Type B pancreatic cell (in vitro differentiated cells): Measurements from ENCODE around the gene SRGN. TPM values are rescaled to one million over a fixed set of nuclear protein-coding genes. Genes with fewer than 3 reads are reported as not detected.

Source experiments
- DNase-seq: peaks from one replicate; pipeline ENCODE4 v3.0.0; 2021; ENCODE audit warnings: mixed read lengths; ENCODE audit not compliant: unreplicated experiment; ENCODE audit errors: extremely low spot score
- H3K27ac Mint-ChIP-seq: 2 replicates; pipeline ENCODE4 v1.8.0; 2021; ENCODE audit warnings: mild to moderate bottlenecking, mixed read lengths
- H3K27me3 Mint-ChIP-seq: 2 replicates; pipeline ENCODE4 v1.8.0; 2021; ENCODE audit warnings: mixed read lengths
- H3K36me3 Mint-ChIP-seq: 2 replicates; pipeline ENCODE4 v1.8.0; 2021; ENCODE audit warnings: mixed read lengths
- H3K4me1 Mint-ChIP-seq: one replicate; pipeline ENCODE4 v1.8.0; 2021; ENCODE audit warnings: mixed read lengths; ENCODE audit not compliant: unreplicated experiment
- H3K4me3 Mint-ChIP-seq: 2 replicates; pipeline ENCODE4 v1.8.0; 2021; ENCODE audit warnings: mild to moderate bottlenecking, mixed read lengths
- H3K9me3 Mint-ChIP-seq: 2 replicates; pipeline ENCODE4 v1.8.0; 2021; ENCODE audit warnings: mixed read lengths
- CTCF ChIP-seq: fragments of 200-600 bp; sonication (generic); conservative IDR thresholded peaks from 2 replicates; pipeline ENCODE4 v1.5.0; 2021; ENCODE audit warnings: antibody characterized with exemption, mild to moderate bottlenecking
- total RNA-seq: library from RNA; stranded (reverse); gene quantifications from 2 replicates; pipeline ENCODE4 v1.2.1, GENCODE V29; 2021; ENCODE audit warnings: low replicate concordance

Gene SRGN
- total RNA-seq, 1 donor from 2014 or later, result not detected

DNA sequence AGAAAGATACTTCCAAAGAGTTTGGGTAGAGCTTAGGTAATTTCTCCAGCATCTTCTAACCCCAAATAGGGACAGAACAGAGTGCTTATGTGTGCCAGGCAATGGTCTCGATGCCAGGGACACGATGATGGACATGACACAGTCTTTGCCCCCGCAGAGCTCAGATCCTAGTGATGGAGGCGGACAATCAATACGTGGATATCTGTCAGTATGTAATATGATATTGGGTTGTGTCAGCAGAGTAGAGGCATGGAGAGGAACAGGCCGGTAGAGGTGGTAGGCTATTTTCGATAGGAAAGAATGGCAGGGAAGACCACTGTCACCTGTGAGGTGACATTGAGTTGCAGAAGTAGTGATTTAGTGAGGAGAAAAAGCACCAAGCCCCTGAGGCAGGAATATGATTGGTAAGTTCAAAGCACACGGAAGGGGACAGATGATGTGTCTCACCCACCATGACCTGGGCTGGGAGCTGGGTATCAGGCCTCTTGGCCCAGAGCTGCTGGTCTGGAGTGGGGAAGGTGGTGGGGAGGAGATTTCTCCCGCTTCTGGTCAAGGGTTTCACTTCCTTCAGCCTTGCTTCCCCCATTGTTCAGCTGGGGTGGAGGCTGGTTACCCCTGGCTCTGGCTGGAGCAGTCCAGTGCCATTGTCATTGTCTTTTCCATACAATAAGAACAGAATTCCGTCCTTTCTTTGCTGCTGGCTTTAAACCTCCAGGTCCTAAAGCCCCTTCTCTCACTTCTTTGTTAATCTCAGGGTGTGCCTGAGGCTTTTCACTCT is 36.0 kb upstream of the SRGN start:
- H3K27ac Mint-ChIP-seq, result no peak overlapping the region
- TF ChIP-seq CTCF, result no peak

GRCh38 chr10:69052736-69053135 is 35.2 kb upstream of the SRGN start:
- H3K27me3 Mint-ChIP-seq, result no peaks in the 10 kb centered on the region
- H3K9me3 Mint-ChIP-seq, result no peaks in the 10 kb centered on the region
- TF ChIP-seq CTCF, result no peak
- no peaks in the 10 kb centered on the region for H3K36me3 Mint-ChIP-seq
- no peak overlapping the region for H3K4me3 Mint-ChIP-seq
- no peak overlapping the region for H3K27ac Mint-ChIP-seq
- no peak for DNase-seq
- H3K4me1 Mint-ChIP-seq, result no peaks in the 10 kb centered on the region

More for the DNA sequence above, 36.0 kb upstream of the SRGN start:
- no peak overlapping the region for H3K4me3 Mint-ChIP-seq
- DNase-seq, result no peak
- H3K9me3 Mint-ChIP-seq, result no peaks in the 10 kb centered on the region
- no peaks in the 10 kb centered on the region for H3K4me1 Mint-ChIP-seq
- no peaks in the 10 kb centered on the region for H3K27me3 Mint-ChIP-seq
- no peaks in the 10 kb centered on the region for H3K36me3 Mint-ChIP-seq

DNA sequence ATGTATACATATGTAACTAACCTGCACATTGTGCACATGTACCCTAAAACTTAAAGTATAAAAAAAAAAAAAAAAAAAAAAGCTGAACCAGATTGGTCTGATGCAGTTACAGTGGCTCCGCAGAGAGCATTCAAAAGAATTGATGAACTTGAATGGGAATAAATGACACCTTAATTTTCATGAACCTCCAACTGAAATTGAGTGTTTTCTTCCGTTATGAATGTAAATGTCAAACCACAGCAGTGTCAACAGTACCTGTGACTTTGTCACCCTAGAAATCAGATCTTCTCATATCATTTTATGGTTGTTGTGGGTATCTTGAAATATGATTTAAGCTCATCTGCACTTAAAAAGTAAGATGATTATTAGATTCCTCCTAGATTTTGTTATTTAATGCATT is 32.7 kb upstream of the SRGN start:
- H3K36me3 Mint-ChIP-seq, result no peaks in the 10 kb centered on the region
- H3K27ac Mint-ChIP-seq, result no peak overlapping the region
- no peaks in the 10 kb centered on the region for H3K9me3 Mint-ChIP-seq
- no peak for TF ChIP-seq CTCF
- H3K4me1 Mint-ChIP-seq, result no peaks in the 10 kb centered on the region
- no peak overlapping the region for H3K4me3 Mint-ChIP-seq
- no peak for DNase-seq
- H3K27me3 Mint-ChIP-seq, result peaks cover 3% of the 10 kb centered on the region

DNA sequence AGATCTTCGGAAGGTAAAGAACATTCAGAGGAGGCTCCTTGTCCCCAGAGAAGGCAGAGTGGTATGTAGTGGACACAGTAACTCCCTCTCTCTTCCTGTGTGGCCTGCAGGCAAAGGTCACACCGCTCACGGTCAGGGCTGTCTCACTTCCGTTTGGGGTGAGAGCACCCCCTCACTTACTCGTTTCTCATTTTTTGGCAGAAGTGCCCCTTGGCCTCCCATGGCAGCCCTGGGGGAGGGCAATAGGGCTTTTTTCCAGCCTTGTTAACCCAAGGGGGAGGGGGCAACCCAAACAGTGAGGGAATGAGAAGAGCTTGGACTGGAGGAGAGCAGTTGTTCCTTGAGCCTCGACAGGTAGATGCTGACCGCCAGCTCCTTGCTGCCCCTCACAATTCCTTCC is 31.8 kb upstream of the SRGN start:
- Mint-ChIP-seq H3K4me3 (no peak overlapping the region), H3K36me3 (no peaks in the 10 kb centered on the region), H3K4me1 (no peaks in the 10 kb centered on the region), H3K27ac (no peak overlapping the region), H3K9me3 (no peaks in the 10 kb centered on the region), H3K27me3 (peaks cover 3% of the 10 kb centered on the region)
- no peak for TF ChIP-seq CTCF
- DNase-seq, result no peak

- peaks cover 6% of the 10 kb centered on the region for H3K27me3 Mint-ChIP-seq
- H3K4me3 Mint-ChIP-seq, result no peak overlapping the region
- H3K4me1 Mint-ChIP-seq, result peaks cover 4% of the 10 kb centered on the region
- H3K27ac Mint-ChIP-seq, result no peak overlapping the region
- TF ChIP-seq CTCF, result no peak
- H3K9me3 Mint-ChIP-seq, result no peaks in the 10 kb centered on the region
- DNase-seq, result no peak
- H3K36me3 Mint-ChIP-seq, result no peaks in the 10 kb centered on the region
Observed at GRCh38 chr10:69056536-69057260, 31.2 kb upstream of the SRGN start.
